GM12892 (cell line): ENCODE measurements around the gene SERTAD2.

Experiments used
- POLR2A ChIP-seq: IDR thresholded peaks from 2 replicates; pipeline ENCODE4 v1.6.1; 2011; ENCODE audit warnings: low read depth, low read length, control low read depth
- POLR2AphosphoS5 ChIP-seq: IDR thresholded peaks from 2 replicates; pipeline ENCODE4 v1.6.1; 2011; ENCODE audit warnings: low read depth, low read length, control low read depth
- TAF1 ChIP-seq: IDR thresholded peaks from 2 replicates; pipeline ENCODE4 v1.6.1; 2011; ENCODE audit warnings: low read depth, mild to moderate bottlenecking, control low read depth, low read length, borderline replicate concordance

DNA sequence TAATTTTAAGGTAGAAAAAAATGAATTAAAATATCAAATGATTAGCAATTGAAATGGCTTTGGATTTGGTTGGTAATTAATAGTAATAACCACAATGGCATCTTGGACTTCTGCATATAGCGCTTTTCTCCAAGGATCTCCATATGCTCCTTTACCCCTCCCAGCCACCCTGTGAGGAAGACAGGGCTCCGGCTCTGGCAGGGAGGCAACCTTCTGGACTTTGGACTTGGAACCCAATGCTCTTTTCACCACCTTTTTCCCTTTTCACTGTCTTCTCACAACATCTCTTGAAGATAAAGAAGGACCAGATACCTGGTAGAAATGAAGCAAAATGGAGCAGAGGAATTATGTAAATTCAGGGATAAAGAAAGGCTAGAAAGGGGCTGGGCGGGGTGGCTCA lies 23.8 kb upstream of the SERTAD2 start:
- TF ChIP-seq POLR2AphosphoS5: no peak
- TF ChIP-seq POLR2A: no peak
- TF ChIP-seq TAF1: no peak
